Amygdala (tissue), 56 donors: ENCODE measurements around the gene HSD17B11.
"Not testable (repeated sequence)": the region's sequence is repeated elsewhere in the genome, so short reads cannot be mapped to it uniquely, and the experiment has no call there.

ENCODE experiments used
- DNase-seq, 56 donors: peaks; one replicate each; lab custom pipeline; 2025; lab: John Stamatoyannopoulos, UW

The HSD17B11 gene

GRCh38 chr4:87311684-87312083 lies 79.3 kb downstream of the HSD17B11 start:
- no peak for DNase-seq

GRCh38 chr4:87310691-87311335 lies 80.2 kb downstream of the HSD17B11 start:
- DNase-seq, result no peak

DNA sequence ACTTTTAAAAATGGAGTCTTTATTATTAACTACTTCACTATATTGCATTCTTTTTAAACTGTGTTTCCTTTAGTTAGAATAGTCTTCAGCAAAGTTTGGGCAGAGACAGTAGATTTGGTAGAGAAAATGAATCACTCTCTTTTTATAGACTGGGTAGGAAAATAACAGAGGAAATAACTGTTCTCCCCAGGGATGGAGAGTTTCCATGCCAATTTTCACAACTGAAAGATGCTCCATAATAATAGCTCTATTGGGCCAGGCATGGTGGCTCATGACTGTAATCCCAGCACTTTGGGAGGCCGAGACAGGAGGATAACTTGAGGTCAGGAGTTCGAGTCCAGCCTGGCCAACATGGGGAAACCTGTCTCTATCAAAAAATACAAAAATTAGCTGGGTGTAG lies 81.4 kb downstream of the HSD17B11 start:
- DNase-seq, result no peak

GRCh38 chr4:87306056-87306455 lies 84.9 kb downstream of the HSD17B11 start:
- DNase-seq, result no peak

- DNase-seq, result no peak
Observed at GRCh38 chr4:87305562-87305961, 85.4 kb downstream of the HSD17B11 start.

DNA sequence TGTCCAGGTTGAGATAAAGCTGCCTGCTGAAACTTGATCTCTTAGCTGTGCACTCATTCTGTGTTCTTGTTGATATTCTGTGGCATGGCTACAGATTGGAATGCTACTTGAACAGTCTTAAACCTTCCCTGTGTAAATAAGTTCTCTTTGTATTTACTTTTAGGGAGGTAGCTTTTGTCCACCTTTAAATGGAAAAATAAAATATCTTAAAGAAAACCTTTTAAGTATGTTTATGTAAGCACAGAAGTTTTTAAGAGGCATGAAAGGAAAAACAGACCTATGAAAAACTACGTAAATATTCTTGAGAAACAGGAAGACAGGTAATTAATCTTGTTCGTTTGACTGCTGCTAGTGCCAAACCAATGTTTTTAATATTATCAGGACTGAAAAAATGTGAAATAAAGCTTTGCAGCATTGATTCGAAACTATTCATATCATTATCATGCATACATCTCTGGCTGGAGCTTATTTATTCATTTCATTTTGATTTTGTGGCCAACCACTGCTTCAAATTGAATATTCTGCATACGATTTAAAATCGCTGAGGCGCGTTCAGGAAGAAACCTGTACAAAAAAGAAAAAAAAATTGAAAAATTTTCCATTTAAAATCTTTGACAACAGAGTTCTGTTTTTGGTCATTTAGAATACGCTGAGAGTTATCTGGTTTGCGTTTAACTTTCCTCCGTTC lies 86.1 kb downstream of the HSD17B11 start:
- DNase-seq, result no peak

DNA sequence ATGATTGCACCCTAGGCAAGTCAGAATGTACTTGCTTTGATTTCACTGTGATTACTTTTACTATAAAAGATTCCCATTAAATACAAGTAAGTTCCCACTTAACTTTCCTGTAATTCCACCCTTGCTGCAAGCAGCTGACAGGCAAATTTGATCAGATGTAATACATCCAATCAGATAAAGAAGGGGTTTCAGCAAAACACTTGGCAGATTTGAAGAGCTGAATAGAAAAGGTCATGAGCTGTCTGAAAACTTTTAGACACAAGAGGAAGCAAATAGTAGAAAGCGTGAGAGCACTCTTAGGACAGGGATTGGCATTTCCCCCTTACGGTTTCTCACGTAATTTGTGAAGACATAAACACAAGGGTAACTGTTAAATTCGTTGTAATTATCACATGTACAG lies 91.1 kb downstream of the HSD17B11 start:
- no peak for DNase-seq

DNA sequence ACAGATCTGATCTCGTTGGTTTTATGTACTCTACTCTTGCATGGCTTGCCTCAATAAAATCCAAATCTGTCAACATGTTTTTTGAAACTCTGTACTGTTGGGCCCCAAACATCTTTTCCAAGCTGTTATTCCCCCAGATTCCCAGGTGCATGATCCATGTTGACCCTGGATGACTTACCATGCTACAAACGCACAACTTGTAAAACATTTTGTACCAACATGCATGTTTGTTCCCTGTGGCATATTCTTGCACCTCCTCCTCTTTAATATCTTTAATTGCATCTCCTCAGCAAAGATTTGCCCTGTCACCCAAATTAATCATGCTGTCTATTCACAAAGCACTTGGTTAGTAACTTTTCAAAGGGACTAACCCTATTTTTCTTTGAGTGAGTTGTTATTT lies 92.6 kb downstream of the HSD17B11 start:
- DNase-seq, result no peak

- DNase-seq, result not testable (repeated sequence)
Observed at GRCh38 chr4:87294911-87295310, 96.1 kb downstream of the HSD17B11 start.

DNA sequence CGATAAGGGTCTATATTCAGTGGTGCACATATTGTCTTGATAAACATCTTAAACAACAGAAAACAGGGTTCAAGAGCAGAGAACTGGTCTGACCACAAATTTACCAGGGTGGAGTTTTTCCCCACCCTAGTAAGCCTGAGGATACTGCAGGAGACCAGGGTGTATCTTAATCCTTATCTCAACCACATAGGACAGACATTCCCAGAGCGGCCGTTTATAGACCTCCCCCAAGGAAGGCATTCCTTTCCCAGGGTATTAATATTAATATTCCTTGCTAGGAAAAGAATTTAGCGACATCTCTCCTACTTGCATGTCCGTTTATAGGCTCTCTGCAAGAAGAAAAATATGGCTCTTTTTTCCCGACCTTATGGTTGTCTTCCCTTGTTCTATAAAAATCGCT lies 97.1 kb downstream of the HSD17B11 start:
- not testable (repeated sequence) for DNase-seq

DNA sequence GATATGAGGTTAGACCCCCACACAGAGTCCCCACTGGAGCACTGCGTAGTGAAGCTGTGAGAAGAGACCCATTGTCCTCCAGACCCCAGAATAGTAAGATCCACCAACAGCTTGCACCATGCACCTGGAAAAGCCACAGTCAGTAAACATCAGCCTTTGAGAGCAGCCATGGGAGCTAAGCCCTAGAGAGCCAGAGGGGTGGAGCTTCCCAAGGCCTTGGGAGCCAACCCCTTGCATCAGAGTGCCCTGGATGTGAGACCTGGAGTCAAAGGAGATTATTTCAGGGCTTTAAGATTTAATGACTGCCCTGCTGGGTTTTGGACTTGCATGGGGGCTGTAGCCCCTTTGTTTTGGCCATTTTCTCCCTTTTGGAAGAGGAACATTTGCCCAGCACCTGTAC lies 104.0 kb downstream of the HSD17B11 start:
- DNase-seq, result no peak
